ENCODE data around the gene HMCN1.
"Not testable (repeated sequence)": the region's sequence is repeated elsewhere in the genome, so short reads cannot be mapped to it uniquely, and the experiment has no call there.

Gene HMCN1

GRCh38 chr1:186206048-186206570 is 471.9 kb downstream of the HMCN1 start:
- CTCF ChIA-PET = interaction anchor here (0.5 to 0.7 kb wide), 3 partner anchors 18 to 512 kb away, joined by 3 read pairs; no protein-coding TSS in a partner anchor
- no peak for DNase-seq (ENCODE audit: low spot score)
- POLR2A ChIA-PET (ENCODE audit: low non-redundant PET) = no interaction called here
- TF ChIP-seq CTCF (conservative IDR thresholded peaks at IDR 0.05; ENCODE audit: low read depth) = no peak
- no peak overlapping the region for H3K27ac ChIP-seq

- ChIA-PET CTCF (interaction anchor here (0.6 to 1.8 kb wide), 3 partner anchors 8 to 487 kb away, joined by 3 to 9 read pairs (median 3); no protein-coding TSS in a partner anchor), POLR2A (ENCODE audit: low non-redundant PET) (no interaction called here)
- no peak overlapping the region for H3K27ac ChIP-seq
- DNase-seq (ENCODE audit: low spot score) = no peak
- TF ChIP-seq CTCF (conservative IDR thresholded peaks at IDR 0.05; ENCODE audit: low read depth) = no peak
Measured at GRCh38 chr1:186207391-186208085, 473.3 kb downstream of the HMCN1 start.

GRCh38 chr1:186208405-186209129 is 474.4 kb downstream of the HMCN1 start:
- DNase-seq (ENCODE audit: low spot score) = no peak
- no peak overlapping the region for H3K27ac ChIP-seq
- POLR2A ChIA-PET (ENCODE audit: low non-redundant PET) = no interaction called here
- no peak for TF ChIP-seq CTCF (conservative IDR thresholded peaks at IDR 0.05; ENCODE audit: low read depth)
- CTCF ChIA-PET = interaction anchor here (0.6 to 1.8 kb wide), 5 partner anchors 9 to 488 kb away, joined by 3 to 9 read pairs (median 3); no protein-coding TSS in a partner anchor

GRCh38 chr1:186210258-186210657 is 476.1 kb downstream of the HMCN1 start:
- TF ChIP-seq CTCF (conservative IDR thresholded peaks at IDR 0.05; ENCODE audit: low read depth) = no peak
- no peak overlapping the region for H3K27ac ChIP-seq
- ChIA-PET CTCF (no interaction called here), POLR2A (ENCODE audit: low non-redundant PET) (no interaction called here)
- DNase-seq (ENCODE audit: low spot score) = no peak

- DNase-seq (ENCODE audit: low spot score); POLR2A ChIA-PET (ENCODE audit: low non-redundant PET); H3K27ac ChIP-seq: not testable (repeated sequence)
- CTCF ChIA-PET = interaction anchor here (1.1 kb wide), 1 partner anchor 491 kb away, joined by 3 read pairs; no protein-coding TSS in a partner anchor
Measured at GRCh38 chr1:186211583-186211982, 477.4 kb downstream of the HMCN1 start.

- ChIA-PET POLR2A (ENCODE audit: low non-redundant PET) (no interaction called here), CTCF (interaction anchor here (0.6 to 1.6 kb wide), 7 partner anchors 35 to 1010 kb away, joined by 3 to 10 read pairs (median 3); no protein-coding TSS in a partner anchor)
- TF ChIP-seq CTCF (conservative IDR thresholded peaks at IDR 0.05; ENCODE audit: low read depth) = peak; percentile 84
- DNase-seq (ENCODE audit: low spot score) = peak; percentile 69
- H3K27ac ChIP-seq = no peak overlapping the region
Measured at GRCh38 chr1:186212568-186213224, 478.5 kb downstream of the HMCN1 start.

Data from RWPE1 (cell line).